ENCODE results near the gene SNAPIN.

DNA sequence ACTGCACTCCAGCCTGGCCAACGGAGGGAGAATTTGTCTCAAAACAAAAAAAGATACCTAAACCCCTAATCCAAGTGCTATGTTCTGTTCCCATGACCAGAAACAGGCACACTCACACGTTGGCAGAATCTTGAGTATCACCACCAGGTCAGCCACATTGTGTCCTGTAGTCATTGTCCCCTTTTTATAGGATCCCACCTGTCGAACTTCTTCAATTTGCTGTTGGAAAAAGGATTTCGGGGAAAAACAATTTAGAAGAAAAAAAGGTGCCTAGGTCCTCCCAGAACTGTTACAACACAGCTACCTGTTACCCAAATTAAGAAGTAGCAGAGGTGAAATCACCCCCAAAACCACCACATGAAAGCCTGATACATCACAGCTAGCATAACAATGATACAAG, 8.9 kb downstream of the SNAPIN start:
- TF ChIP-seq, protein P1, sequence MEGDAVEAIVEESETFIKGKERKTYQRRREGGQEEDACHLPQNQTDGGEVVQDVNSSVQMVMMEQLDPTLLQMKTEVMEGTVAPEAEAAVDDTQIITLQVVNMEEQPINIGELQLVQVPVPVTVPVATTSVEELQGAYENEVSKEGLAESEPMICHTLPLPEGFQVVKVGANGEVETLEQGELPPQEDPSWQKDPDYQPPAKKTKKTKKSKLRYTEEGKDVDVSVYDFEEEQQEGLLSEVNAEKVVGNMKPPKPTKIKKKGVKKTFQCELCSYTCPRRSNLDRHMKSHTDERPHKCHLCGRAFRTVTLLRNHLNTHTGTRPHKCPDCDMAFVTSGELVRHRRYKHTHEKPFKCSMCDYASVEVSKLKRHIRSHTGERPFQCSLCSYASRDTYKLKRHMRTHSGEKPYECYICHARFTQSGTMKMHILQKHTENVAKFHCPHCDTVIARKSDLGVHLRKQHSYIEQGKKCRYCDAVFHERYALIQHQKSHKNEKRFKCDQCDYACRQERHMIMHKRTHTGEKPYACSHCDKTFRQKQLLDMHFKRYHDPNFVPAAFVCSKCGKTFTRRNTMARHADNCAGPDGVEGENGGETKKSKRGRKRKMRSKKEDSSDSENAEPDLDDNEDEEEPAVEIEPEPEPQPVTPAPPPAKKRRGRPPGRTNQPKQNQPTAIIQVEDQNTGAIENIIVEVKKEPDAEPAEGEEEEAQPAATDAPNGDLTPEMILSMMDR (IDR thresholded peaks at IDR 0.05), result no peak
- TF ChIP-seq POLR2A (IDR thresholded peaks at IDR 0.05) (no peak), EP300 (IDR thresholded peaks at IDR 0.05) (no peak)

Data from ovary (tissue), 3 donors.